ENCODE results near the gene CADPS2.

DNA sequence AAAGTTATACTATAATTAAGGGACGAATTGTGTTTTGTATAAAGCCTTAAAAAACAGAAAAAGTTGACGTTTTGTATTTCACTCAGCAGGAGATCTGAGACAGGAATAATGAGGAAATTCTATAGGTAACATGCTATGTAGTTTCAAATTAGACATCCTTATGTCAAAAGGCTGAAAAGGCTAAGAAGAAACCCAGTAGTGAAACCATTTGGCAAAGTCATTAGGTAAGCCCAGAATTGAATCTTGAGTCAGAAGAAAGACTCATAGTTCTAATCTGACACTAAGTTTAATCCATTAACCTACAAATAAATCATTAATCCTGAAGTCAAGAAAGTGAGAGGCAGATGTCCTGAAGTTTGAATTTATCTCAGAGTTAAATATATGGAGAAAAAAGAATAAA, 266.6 kb downstream of the CADPS2 start:
- TF ChIP-seq, protein P1, sequence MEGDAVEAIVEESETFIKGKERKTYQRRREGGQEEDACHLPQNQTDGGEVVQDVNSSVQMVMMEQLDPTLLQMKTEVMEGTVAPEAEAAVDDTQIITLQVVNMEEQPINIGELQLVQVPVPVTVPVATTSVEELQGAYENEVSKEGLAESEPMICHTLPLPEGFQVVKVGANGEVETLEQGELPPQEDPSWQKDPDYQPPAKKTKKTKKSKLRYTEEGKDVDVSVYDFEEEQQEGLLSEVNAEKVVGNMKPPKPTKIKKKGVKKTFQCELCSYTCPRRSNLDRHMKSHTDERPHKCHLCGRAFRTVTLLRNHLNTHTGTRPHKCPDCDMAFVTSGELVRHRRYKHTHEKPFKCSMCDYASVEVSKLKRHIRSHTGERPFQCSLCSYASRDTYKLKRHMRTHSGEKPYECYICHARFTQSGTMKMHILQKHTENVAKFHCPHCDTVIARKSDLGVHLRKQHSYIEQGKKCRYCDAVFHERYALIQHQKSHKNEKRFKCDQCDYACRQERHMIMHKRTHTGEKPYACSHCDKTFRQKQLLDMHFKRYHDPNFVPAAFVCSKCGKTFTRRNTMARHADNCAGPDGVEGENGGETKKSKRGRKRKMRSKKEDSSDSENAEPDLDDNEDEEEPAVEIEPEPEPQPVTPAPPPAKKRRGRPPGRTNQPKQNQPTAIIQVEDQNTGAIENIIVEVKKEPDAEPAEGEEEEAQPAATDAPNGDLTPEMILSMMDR (IDR thresholded peaks at IDR 0.05): no peak
- no peak for TF ChIP-seq EP300 (IDR thresholded peaks at IDR 0.05)
